HL-60 (cell line): Measurements from ENCODE around the gene TPM4.

Source experiments
- CTCF ChIP-seq: IDR thresholded peaks from one replicate; pipeline ENCODE4 v1.5.1; 2011; ENCODE audit warnings: low read length, control low read depth, inconsistent platforms; ENCODE audit not compliant: insufficient read depth
- POLR2AphosphoS5 ChIP-seq: IDR thresholded peaks from 2 replicates; pipeline ENCODE4 v1.6.1; 2012; ENCODE audit warnings: low read depth

DNA sequence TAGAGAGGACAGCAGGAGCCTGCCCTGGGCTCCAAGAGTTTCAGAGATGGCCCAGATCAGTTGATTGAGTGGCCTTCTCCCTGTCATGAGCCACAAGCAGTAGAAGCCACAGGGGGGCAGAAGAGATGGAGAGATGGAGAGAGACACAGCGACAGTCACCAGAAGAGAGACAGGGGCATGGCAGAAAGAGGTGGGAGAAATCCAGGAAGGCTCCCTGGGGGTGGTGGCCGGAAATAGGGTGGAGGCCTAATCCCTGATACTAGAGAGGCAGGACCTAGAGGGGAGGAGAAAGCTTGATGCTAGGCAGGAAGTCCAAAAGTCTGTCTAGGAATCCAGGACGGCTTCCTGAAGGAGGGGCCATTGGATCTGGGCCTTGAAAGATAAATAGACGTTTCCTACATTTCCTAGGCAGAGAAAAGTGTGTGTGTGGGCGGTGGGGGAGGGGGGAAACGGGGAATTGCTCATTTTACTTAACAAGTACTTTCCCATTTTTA, 9.6 kb upstream of the TPM4 start:
- TF ChIP-seq CTCF (peak; percentile 15), POLR2AphosphoS5 (no peak)
